GM19035 (cell line): Measurements from ENCODE around the gene SEMA3D.
A peak's percentile ranks its signal among the peaks of the same experiment; 100 is the strongest.

Source experiments
- ATAC-seq: cut with Tn5 transposase; IDR thresholded peaks from one replicate; pipeline ENCODE4 v1.9.1; 2021; ENCODE audit not compliant: unreplicated experiment

SEMA3D gene

DNA sequence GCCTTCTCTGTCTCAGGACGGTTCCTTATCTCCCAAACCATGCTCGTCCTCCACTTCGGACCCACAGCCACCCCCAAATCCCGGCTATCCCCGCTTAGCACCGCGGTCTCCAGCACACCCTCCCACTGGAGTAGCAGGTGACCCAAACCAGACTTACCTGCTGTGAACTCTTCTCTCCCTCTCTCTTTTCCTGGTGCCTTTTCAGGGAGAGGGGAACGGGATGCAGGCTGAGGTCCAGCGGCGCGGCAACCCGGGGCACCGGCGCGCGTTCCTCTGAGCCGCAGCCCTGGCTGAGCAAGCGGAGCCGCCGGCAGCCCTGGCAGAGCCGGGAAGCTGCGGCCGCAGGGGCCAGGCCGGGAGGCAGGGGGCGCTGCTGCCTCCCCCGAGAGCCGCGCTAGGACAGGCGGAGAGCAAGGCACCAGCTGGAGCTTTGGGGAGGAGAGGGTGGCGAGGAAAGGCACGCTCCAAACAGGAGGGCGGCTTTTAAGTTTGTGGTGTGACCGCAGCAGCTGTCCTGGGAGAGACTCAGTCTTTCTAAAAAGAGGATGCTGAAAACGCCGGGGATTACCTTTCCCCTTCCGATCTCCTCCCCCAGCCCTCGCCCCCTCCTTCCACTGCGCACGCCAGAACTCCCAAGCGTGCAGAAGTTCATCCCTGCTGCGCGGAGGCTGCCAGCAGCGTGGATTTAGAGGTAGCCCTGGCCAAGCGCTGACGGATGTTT lies at the start of gene SEMA3D:
TSS of gene SEMA3D (minus strand) at position 536 of the 721 bp plus-strand sequence. CDS start 65,165 bp downstream, outside the sequence.
- peak; percentile 91 for ATAC-seq

DNA sequence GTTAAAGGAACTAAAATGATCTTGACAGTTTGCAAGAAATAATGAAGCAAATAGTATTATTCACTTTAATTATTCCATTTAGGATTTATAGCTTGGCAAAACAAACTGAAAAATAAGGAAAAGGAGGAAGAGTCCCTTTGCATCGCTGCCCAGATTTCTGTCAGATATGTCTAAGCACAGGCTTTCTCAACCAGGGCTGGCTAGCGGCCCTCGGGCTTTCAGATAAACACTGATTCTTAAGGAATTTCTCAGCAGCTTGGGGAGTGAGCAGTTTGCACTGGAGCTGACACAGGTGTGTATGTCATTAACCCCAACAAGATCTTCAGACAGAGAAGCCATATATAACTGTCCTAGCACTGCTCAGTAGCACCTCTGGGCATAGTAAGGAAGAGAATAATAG lies 47.9 kb upstream of the SEMA3D start:
- ATAC-seq = no peak

DNA sequence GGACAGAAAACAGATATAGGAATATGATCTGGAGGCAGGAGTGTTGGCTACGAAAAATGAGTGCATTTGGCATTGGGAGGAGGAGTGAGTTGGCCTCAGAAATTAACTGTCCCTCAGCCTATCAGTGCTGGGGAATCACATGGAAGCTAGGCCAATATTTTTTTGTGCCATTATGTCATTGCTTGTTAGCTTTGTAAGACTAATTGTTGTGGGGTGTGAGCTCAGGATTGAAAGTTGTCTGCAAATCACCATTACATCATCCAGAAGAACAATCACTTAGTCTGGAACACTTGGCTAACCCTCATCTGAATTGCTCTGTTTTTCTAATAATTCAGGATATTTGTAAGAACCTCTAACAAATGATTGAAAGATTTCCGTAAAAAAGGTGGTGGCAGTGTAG lies 45.2 kb upstream of the SEMA3D start:
- ATAC-seq = no peak

DNA sequence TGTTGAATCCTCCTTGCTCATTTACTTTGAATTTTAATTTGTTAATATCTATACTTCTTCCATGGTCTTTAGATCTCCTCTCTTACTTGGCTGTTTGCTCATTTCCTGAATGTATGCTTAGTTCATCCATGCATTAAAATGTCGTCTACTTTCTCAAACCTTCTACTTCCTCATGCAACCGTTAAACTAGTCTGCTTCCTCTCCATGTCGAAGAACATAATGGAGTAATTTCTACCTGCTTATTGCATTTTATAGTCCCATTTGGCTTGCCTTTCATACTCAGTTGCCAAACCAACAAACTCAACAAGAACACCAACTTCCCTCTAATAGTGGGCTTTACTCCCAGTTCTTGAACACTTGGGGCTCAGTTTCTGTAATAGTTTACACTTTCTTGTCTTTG lies 43.8 kb upstream of the SEMA3D start:
- ATAC-seq = no peak

DNA sequence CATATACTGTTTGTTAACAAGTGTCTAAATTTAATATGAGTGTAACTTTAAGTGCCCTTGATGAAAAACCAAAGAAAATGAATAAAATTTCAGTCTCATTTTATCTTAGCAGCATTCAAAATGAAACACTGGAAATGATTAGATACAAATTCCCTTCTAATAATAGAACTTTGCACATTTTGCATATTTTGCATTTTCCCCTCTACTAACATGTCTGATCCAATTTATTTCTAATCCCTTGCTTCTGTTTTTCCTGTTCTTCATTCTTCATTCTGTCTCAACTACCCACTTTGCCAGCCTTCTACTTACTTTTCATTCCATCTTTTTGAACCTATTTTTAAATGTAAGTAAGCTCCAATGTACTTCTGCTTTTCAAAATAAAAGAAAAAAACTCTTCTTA lies 42.7 kb upstream of the SEMA3D start:
- ATAC-seq = no peak

DNA sequence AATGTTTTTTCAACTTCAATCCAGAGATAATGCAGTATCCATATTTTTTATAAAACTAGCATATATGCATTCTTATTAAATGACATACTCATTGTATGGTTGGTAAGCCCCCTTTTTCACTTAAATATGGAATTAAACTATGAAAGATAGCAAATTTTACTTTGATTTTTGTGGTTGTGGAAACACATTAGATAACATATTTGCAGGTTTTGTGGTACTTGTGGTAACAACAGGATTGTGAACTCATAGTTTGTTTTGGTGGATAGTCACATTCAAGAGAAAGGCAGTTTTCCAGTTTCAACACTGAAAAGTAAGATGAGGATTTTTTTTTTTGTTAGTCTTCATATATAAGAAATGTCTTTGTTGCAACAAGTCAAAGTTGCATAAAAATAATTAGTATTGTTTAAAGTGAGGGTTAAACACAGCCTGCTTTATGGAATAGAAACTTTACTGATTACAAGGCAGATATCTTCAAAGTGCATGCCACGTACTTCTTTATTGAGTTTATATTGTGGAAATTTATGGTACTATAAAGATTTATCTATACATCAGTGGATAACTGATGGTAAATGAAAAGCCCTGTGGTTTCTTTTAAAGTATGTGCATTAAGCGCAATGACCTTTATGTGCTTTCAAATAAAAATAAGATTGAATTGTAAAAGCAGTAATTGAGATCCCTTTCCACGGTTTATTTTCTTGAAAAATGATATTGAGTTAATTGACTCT lies 39.7 kb upstream of the SEMA3D start:
- no peak for ATAC-seq

DNA sequence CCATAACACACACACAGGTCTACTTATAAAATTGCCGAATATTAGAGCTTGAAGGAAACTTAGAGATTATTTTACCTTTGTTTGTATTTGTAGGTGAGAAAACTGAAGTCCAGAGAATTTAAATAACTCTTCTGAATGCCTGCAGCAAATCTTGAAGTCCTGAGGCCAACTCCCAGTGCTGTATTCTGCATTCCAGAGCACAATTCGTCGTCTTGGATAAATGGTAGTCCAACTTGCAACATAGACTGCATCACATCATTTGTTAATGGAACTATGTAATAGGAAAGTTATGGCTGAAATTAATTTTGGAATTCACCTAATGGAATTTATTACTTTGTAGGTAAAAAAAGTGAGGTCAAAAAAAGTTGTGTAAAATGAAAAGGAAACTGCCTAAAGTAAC lies 37.3 kb upstream of the SEMA3D start:
- ATAC-seq = no peak

DNA sequence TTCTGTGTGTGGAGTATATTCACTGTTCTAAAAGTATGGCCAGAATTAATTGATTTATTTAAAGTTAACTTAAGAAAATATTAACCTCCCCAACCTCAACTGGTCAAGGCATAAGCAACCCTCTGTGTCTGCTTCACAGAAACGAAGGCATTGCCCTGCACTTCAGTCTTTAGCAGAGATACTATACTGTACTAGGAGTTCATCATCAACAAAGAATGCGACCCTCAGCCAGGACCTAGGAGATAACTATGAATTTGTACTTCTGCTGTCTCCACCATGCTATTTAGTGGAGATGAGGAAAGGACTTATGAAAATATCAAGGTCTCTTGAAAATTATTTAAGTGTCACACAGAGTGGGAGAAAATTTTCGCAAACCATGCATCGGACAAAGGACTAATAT lies 35.7 kb upstream of the SEMA3D start:
- ATAC-seq = no peak

DNA sequence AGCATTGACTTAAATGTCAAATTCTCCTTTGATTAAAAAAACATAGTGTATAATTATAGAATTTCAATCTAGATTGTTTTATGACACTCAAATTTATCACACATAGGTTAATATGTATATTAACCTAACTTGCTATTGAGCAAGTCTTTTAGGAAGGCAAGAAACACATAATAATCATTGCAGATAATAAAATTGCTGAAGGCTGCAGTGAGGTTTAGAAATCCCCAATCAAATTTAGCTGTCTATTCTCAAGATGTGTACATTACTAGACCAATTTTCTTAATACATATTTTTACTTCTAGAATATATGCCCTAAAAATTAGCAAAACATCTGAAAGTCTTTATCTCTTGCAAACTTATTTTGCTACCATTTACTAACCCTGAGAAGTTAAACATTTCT lies 34.9 kb upstream of the SEMA3D start:
- ATAC-seq = no peak

DNA sequence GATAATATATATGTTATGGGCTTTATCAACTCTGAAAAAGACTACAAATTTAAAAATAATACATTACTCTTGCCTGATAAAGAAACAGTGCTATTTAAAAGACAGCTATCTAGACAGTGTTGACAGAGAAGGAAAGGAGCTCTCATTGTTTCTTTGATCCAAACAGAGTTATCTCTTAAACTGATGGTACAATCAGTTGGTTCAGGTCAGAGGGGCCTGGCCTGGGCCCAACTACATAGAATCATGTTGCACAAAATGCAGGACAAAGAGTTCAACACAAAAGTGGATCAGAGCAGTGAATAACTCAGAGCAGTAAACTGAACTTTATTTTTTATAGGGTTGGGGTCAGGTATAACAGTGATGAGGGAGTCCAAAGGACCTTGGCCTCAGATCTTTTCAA lies 33.8 kb upstream of the SEMA3D start:
- no peak for ATAC-seq

DNA sequence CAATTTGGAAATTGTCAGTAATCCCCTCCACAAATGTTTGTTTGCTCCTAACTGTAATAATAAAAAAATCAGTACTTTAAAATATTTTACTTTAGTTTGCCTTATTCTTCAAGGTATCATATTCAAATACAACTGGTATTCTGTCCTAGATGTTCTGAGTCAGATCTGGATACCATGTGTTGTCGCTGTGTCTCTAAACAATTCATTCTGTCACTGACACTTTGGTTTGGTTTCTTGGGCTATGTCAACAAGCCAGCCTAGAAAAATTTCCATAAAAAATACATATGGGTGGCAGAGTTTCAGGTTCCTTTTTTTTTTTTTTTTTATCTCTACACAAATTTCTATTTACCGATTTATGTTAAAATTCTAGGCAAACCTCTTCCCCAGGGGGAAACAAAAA lies 33.2 kb upstream of the SEMA3D start:
- ATAC-seq = no peak

DNA sequence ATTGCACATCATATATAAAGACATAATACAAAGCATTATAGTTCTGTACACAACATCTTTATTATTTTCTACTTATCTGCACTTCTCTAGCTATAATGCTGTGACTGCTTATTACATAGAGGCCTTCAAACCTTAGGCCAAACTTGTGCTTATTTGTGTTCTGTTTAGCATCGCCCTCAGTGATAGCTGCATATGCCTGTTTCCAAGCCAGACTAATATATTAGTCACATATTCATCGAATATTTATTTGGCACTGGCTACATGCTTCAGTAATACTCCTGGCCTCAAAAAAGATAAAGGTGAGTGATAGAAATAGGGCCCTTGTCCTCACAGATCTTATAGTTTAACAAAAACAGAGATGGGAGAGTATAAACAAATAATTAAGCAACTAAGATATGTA lies 30.2 kb upstream of the SEMA3D start:
- ATAC-seq = no peak

DNA sequence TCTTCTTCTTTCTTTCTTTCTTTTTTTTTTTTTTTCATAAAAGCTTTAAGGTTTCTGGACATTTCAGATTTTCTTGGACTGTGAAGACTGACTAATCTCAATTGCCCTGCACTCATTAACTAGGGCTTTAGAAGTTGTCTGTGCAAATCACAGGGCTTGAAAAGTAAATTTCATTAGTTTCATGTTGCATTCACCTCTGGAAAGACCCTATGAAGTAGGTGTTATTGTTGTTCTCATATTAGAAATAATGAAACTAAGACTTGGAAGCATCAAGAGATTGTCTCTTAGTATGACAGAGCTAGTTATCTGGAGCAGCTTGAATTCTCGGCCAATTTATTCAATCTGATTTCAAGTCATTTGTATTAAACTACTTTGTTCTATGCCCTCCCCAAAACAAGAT lies 28.2 kb upstream of the SEMA3D start:
- peak; percentile 60 for ATAC-seq

DNA sequence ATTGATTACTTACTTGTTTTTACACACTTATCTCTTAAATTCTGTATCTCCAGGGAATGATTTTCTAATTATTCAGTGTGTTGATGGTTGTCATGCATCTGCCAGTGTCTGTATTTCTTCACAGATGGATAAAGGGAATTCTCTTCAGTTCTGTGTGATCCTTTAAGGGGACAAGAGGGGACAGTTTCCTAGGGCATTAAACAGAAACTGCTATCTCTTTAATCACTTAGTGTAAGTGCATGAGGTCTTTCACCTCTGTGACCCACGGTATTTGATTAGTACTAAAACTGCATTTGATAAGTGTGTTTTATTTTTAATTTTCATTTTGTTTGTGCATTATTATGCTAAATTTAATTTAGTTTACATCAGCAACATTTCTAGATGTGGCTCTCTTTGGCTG lies 26.6 kb upstream of the SEMA3D start:
- ATAC-seq = no peak

DNA sequence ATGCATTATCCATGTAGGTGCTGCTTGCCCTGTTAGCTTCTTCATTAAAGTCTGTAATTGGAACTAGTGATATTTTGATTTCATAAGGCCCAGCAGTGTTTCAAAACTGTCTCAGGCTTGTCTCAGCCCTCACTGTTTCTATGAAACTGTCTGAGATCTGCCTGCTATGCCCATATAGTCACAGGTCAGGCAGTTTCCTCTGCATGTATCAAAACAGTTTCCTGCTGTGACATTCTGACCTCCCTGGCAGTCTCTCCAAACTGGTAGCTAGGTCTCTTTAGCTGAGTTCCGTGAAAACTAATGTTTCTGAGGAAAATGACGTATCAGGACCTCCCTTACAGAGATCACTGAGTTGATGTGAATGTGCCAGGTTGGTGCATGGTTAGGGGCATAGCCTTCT lies 18.9 kb upstream of the SEMA3D start:
- no peak for ATAC-seq

DNA sequence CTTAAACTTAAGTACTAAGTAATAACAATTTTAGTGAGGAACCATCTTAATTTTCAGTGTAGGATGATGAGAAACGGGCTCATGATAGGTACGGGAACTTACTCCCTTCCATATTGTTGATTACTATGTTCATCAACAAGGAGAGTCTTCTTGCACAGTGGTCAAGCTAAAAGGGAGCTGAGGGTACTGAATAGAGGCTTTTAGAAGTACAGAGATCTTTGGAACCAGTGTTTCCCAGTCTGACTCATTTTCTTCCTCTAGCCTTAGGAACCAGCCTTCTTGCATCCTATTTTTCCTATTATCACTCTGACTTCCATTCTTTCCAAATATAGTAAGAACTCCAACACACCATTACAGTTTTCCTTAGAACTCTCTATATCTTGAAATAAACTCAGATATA lies 17.6 kb upstream of the SEMA3D start:
- ATAC-seq = no peak

DNA sequence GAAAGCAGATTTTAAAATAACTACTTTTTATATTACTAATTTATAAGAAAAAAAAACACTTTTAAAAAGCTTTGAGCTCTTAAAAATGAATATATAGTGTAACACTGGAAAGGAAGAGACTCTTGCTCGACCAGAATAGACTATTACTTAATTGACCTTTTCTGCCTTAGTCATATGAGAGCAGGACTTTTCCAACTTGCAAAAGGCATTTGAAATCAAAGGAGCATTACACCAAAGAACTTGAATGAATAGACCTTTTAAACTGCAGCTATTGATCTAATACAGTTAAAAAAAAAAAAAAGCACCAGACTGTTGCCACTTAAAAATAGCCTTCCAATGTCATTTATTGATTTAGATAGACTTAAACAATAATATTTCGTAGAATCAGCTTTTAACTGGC lies 17.2 kb upstream of the SEMA3D start:
- no peak for ATAC-seq

DNA sequence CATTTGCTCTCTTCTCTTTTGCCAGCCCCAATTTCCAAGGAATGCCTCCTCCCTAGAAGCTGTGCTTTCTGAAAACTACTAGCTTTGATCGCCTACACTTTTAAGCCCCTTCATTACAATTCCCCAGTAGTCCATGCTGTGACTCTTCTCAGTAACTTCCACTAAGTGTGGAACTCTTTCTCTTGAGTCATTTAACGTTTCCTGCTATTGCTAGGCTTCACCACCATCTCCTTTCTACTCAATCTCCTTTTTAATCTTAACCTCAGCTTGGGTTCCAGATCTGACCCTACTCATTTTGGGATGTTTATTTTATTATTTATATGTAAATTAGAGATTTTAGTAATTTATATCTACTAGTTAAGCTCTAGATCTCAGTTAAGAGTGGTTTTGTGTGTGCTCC lies 14.4 kb upstream of the SEMA3D start:
- no peak for ATAC-seq

DNA sequence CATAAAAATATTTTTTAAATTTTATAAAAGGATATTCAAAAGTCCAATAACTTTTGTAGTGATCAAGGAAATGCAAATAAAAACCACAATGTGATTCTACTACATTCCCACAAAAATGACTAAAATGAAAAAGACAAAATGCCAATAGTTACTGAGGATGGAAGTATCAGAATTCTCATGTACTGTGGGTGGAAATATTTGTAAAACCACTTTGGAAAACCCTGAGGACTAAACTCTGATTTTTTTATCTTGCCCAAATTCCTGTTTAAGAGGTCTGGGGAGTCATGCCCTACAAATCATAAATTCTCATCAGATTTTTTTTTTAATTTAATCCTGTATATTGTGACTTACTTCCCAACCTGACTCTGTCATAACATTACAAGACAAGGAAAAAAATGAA lies 9.8 kb upstream of the SEMA3D start:
- no peak for ATAC-seq

DNA sequence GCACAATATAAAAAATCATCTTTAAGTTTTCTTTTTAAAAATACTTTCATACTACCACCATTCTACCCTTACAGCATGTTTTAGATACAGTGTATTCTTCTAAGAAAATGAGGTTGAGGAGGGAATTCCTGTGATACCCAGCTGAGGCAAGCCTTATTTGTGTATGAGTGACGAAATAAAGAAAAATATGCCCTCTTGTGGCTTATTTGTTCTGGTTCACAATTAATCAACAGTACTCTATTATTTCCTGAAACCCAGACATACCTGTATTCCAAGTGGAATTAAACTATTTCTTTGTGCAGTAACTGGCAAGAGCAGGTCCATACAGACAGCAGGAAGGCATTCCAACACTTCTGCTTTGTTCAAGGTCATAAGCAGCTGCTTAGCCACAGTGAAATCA lies 4.5 kb upstream of the SEMA3D start:
- ATAC-seq = no peak

DNA sequence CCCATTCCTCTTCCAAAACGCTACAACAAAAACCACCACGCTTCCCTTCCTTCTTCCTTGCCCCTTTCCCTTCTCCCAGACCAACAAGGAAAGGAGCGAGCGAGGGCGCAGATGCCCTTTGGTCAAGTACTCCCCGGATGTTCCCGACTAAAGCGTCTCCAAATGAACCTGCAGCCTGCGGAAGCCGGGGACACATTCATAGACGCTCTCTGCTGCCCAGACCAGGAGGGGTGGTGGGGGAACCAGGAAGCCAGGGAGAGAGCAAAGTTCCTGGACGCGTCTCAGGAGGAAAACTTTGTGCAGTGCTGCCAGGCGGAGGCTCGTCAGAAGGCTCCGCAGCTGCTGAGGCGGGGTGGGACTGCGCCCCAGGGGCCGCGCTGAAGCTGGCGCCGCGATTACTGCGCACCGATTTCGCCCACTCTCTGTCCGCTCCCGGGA lies 754 bp downstream of the SEMA3D start:
- peak; percentile 26 for ATAC-seq

DNA sequence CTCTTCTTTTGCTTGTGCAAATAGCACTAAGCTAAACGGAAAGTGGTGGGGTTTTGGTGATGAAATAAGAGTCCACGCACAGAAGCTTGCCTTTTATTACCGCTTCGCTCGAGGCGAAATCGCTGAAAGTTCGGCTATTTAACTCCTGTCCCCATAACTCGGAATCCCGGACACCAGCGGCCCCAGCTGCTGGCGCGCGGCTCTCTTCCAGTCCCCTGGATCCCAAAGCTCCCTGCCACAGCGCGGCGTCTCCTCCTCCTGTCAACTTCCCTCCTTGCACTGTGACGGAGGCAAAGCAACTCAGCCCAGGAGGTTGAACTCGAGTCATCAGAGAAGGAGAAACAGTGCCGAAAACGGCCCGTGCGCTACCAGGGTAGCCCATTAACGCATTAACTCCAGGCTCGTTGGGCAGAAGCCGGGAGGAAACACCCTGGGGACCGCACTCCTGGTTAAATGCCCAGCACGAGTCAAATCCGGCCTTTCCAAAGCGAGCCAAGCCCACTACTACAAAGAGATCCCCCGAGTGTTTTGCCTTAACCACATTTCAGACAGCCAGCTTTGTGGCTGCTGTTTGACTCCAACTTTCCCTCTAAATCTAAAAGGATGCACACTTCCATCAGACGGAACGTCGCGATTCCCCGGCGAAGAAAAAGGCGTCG lies 1.3 kb downstream of the SEMA3D start:
- ATAC-seq = no peak
